Activated effector memory CD4-positive, alpha-beta T cell treated with Interleukin-2 at 50 U/mL for 16 hours (primary cell): ENCODE results near the gene TMEM132D.

Experiments used
- DNase-seq: peaks from one replicate; pipeline ENCODE4 v3.0.0-alpha.2; 2020

TMEM132D gene

GRCh38 chr12:129819391-129819790 lies 84.4 kb downstream of the TMEM132D start:
- DNase-seq = no peak

DNA sequence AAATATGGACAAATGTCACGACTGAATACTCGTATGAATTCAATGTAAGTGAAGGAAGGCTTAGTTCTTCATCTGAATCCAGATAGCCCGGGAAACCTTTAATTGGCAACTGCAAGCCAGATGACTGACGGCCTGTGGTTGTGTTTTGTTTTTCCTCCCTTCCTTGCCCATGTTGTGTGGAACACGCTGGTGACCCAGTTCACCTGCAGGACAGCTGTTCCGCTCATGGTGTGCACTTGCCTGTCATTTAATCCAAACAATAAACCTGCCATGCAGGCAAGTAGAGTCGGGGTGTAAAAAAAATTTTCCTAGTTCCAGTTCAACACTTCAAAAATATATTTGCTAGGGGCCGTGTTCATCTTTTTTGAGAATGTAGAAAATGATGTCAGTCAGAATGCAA lies 88.0 kb downstream of the TMEM132D start:
- DNase-seq = no peak

- no peak for DNase-seq
Observed at GRCh38 chr12:129811963-129812362, 91.9 kb downstream of the TMEM132D start.

DNA sequence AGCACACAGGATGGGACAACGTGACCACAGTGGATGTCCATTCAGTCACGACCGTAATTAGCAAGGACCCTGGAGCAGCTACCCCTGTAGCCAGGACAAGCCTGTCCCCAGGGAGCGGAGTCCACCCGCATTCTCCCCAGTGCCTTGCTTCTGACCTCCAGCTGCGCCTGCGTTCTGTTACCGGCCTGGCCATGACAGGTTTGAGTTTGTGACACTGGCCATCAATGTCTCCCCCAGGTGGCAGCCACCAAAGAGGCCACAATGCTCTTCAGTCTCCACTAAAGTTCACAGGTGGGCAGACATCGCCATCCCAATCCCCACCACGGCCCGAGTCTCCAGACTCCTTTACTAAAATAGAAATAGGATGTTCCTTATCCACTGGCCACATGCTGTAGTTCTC lies 96.7 kb downstream of the TMEM132D start:
- no peak for DNase-seq

DNA sequence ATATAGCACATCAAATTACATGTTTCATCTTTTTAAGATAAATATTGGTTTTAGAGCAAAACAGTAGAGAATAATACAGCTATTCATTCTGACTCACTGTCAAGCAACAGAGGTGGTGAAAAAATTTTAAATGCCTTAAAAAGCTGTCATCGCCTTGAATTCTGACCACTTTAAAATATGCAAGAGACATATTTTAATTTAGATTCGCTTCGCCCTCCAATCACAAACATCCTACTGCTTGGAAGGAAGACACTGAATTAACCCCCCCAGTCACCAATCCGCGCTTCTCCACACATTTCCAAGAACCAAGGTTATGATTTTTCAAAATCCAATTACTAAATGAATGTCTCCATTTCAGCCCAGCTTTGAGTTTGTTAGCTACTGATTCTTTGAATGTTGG lies 112.4 kb downstream of the TMEM132D start:
- no peak for DNase-seq

DNA sequence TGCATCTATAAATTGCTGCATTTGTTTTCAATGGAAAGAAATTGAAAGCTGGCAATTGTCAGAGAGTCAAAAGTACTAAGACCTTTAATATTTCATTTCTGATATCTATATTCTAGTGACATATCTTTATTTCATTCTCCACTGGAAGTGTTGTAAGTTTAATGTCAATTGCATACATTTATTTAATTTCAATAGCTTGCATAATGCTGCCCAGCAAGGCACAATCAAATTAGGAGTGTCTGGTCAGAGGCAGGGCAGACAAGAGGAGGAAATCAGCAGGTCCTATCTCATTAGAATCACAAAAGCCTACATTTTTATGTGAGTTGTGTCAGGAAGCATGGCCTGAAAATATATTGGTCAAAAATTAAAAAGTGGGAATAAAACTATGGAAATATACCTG lies 112.9 kb downstream of the TMEM132D start:
- no peak for DNase-seq

GRCh38 chr12:129790331-129790730 lies 113.5 kb downstream of the TMEM132D start:
- no peak for DNase-seq

- DNase-seq = no peak
Observed at GRCh38 chr12:129789921-129790320, 113.9 kb downstream of the TMEM132D start.

DNA sequence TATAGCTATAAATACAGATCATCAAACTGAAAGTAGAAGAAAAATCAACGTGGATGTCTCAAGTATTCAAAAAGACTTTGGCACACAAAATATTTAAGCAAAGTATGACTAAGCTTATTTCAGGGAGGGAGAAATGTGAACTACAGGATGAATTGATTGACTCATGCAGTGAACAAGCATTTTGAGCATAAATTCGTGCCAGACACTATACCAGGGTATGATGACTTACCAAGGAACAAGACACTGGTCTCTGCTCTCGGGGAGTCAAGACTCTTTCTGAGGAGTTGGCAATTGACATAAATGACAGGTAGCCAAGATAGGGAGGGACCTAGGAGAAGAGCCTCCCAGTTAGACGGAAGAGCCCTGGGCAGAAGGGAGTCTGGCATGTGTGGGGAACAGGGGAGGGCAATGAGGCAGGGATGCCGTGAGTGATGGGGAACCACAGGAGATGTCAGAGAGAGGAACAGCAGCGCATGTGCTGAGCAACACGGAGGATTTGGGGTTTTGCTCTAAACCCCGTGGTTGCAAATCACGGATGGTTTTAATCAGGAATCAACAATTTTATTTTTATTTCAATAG lies 115.2 kb downstream of the TMEM132D start:
- no peak for DNase-seq

DNA sequence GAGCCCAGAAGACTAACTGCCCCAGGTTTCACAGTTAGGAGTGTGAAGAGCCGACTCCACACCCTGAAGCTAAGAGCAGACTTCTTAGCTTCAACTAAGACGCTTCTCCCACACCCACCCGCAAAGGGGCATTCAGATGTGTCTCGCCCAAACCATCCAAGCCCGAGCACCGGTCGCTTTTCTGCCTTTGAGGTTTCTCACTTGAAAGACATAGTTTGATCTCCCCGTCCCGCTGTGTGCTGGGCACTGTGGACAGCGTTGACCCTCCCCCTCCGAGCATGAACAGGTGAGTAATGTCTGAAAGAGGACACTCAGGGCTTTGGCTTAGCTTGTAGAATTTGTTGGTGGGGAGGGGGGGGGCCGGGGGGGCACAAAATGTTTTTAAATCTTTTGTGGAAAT lies 123.8 kb downstream of the TMEM132D start:
- DNase-seq = no peak

DNA sequence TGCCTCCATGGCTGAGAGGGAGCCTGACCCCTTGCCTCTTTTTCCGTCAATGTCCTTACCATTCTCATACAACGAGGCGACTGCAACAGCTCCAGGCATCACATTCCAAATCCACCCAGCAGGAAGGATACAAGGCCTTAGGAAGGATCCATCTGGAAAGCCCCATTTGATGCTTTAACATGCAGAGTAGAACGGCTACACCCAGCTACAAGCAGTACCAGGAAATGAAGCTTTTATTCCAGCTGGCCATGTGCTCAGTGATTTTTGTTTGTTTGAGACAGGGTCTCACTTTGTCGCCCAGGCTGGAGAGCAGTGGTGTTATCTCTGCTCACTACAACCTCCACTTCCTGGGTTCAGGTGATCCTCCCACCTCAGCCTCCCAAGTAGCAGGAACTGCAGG lies 124.8 kb downstream of the TMEM132D start:
- DNase-seq = no peak

DNA sequence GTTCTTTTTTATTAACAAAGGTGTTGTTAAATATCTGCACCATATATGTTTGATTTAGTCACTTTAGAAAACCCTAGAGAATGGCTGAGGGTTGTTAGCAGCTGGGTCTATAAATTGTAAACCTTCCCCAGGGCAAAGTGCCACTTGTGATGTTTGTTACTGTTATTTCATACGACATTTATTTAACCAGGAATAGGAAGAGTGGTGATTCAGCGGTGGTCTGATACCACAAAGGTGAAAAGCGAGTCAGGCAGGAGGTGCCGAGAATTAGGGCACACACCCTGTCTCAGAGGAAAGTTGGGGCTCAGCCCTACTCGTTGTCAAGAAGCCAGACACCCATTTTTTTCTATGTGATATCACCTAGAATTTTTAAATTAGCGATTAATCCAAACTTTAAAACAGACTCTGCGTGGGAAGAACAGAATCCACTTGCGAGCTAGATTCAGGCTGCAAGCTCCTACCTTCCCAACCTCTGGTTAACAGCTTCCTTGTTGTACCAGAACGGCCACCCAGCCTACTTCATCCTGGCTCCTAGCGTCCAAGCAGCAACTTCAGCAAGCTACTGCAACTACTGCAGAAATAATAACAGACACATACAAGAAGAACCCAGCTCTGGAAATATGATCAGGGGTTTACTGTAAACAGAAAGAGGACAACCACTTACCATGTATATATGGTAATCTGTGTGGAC lies 126.7 kb downstream of the TMEM132D start:
- DNase-seq = no peak

GRCh38 chr12:129772501-129773493 lies 131.0 kb downstream of the TMEM132D start:
- no peak for DNase-seq

- no peak for DNase-seq
Observed at GRCh38 chr12:129771238-129771637, 132.6 kb downstream of the TMEM132D start.

- DNase-seq = no peak
Observed at GRCh38 chr12:129765719-129766118, 138.1 kb downstream of the TMEM132D start.

- DNase-seq = no peak
Observed at GRCh38 chr12:129762436-129762835, 141.4 kb downstream of the TMEM132D start.

GRCh38 chr12:129753586-129753985 lies 150.2 kb downstream of the TMEM132D start:
- no peak for DNase-seq

- DNase-seq = no peak
Observed at GRCh38 chr12:129750421-129750820, 153.4 kb downstream of the TMEM132D start.

GRCh38 chr12:129746318-129746717 lies 157.5 kb downstream of the TMEM132D start:
- DNase-seq = no peak

DNA sequence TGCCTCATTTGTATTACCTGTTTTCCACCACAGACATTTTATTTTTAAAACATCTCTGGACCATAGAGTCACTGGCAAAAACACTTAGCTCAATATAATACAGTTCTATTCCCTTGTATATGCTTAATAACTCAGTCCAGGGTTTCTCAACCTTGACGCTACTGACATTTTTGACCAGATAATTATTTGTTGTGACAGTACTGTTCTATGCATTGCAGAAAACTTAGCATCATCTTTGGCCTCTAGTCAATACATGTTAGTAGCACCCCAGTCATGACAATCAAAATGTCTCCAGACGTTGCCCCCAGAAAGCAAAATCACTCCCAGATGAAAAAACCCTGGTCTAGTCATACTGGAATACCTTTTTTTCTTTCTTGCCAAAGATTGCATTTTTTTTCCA lies 174.7 kb downstream of the TMEM132D start:
- DNase-seq = no peak

GRCh38 chr12:129727100-129727499 lies 176.7 kb downstream of the TMEM132D start:
- DNase-seq = no peak

GRCh38 chr12:129723260-129723659 lies 180.6 kb downstream of the TMEM132D start:
- no peak for DNase-seq

DNA sequence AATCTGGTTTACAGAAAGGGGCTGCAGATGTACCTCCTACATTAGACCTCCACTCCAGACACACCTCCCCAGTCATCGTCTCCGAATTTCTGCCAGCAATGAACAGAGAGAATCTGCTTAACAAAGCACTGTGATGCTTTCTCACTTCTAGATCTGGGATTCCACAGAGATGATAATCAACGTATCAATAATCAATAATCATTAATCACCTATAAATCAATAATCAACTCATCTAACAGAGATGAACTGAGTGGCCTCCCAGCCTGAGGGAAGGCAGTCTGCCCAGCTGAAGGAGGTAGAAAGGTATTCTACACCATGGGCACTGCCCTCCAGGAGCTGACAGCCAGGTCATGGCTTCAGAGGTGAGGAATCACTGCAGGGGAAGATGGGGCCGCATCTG lies 183.2 kb downstream of the TMEM132D start:
- no peak for DNase-seq

DNA sequence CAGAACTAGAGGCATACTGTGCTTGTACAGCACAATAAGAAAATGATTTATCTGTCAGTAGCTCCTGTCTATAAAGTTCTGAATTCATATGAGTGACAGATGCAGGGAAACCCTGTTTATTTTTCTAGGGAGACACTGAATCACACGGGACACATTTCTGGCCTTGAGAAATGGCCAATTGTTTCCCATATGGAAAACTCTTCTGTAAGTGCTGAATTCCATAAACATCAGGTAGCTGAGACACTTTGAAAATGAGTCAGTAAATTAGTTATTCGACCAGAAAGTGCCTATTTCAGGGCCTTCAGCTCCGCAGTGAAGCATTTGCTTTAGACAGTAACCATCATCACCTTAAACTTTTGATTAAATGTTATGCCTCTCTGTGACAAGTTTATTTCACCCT lies 184.4 kb downstream of the TMEM132D start:
- no peak for DNase-seq
